ENCODE data around the gene VWA3B.

GRCh38 chr2:98329549-98329948 lies 242.6 kb downstream of the VWA3B start:
- TF ChIP-seq CTCF (IDR thresholded peaks at IDR 0.05) (no peak), ZFX (IDR thresholded peaks at IDR 0.05; ENCODE audit: borderline replicate concordance) (no peak)
